GM18526 (cell line): ENCODE measurements around the gene TCFL5.

ENCODE experiments used
- POLR2A ChIP-seq: IDR thresholded peaks from 3 replicates; pipeline ENCODE4 v1.6.1; 2011; ENCODE audit not compliant: insufficient read length; ENCODE audit errors: extremely low read depth

Gene TCFL5

GRCh38 chr20:62886709-62887058, 25.1 kb upstream of the TCFL5 start:
- no peak for TF ChIP-seq POLR2A

GRCh38 chr20:62885896-62886708, 24.5 kb upstream of the TCFL5 start:
- TF ChIP-seq POLR2A, result no peak

GRCh38 chr20:62885046-62885895, 23.6 kb upstream of the TCFL5 start:
- no peak for TF ChIP-seq POLR2A

GRCh38 chr20:62884556-62884955, 22.9 kb upstream of the TCFL5 start:
- no peak for TF ChIP-seq POLR2A

- no peak for TF ChIP-seq POLR2A
These were observed 20.8 kb upstream of the TCFL5 start for GRCh38 chr20:62882426-62882825.

- no peak for TF ChIP-seq POLR2A
These were observed 20.2 kb upstream of the TCFL5 start for GRCh38 chr20:62881662-62882395.

- TF ChIP-seq POLR2A, result no peak
These were observed 19.5 kb upstream of the TCFL5 start for GRCh38 chr20:62880935-62881661.

- no peak for TF ChIP-seq POLR2A
These were observed 18.7 kb upstream of the TCFL5 start for GRCh38 chr20:62880147-62880934.

GRCh38 chr20:62879275-62880146, 17.9 kb upstream of the TCFL5 start:
- TF ChIP-seq POLR2A, result no peak

- no peak for TF ChIP-seq POLR2A
These were observed 16.8 kb upstream of the TCFL5 start for GRCh38 chr20:62878244-62879038.

- TF ChIP-seq POLR2A, result no peak
These were observed 15.5 kb upstream of the TCFL5 start for GRCh38 chr20:62876902-62877816.
